Hypothalamus (tissue), 51 donors: ENCODE measurements around the gene ECE1.

ENCODE experiments used
- DNase-seq, 51 donors: peaks; one replicate each; lab custom pipeline; 2025; lab: John Stamatoyannopoulos, UW

Gene ECE1

DNA sequence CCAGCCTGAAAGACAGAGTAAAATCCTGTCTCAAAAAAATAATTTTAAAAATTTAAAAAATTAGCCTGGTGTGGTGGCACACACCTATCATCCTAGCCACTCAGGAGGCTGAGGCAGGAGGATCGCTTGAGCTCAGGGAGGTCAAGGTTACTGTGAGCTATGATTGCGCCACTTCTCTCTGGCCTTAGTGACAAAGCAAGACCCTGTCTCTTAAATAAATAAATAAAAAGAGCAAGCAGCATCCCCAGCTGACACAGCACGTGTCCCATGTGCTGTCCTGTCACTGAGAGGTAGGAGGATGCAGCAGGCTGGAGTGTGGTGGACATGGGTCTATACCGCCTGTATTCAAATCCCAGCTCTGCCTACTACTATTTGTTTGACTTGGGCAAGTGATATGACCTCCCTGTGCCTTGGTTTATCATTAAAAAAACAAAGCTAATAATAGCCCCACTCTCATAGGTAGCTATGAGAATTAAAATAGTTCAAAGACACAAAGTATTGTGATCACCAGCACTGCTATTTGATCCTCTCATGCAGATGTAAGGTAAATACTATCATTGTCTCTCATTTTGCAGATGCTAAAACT is 22.2 kb upstream of the ECE1 start:
- no peak for DNase-seq

GRCh38 chr1:21311016-21311415 is 20.8 kb upstream of the ECE1 start:
- peak in 42 of 51 donors; percentile 17 to 90 (median 66) for DNase-seq

DNA sequence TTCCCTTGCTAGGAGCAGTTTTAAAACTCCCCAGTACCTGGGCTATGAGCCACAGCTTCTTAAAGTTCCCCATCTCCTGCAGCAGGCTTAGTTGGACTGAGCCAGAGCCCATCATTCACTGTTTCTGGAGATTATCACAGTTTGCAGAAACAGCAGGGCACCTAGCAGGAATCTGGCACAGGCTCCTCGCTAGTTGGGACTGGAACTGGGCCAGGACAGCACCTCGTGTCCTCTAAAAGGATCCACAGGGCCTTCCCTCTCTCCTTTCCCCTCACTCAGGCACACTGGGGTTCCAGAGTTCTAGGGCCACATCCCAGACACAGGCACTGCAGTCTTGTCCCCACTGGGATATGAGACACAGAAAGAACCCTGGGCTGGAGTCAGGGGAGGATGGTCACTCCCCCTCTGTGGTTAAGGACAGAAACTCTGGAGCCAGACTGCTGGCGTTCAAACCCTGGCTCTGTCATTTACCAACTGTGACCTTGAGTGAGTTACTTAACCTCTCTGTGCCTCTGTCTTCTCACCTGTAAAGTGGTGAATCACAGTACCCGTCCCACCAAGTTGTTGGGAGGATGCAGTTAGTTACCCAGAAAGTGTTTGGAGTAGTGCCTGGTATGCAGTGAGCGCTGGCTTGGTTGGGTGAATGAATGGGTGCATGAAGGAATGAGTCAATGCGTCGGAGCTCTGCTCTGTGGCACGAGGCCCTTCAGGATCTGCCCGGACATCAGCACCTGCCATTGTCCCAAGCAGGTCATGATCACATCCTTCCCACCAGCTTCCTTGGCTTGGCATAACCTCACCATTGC is 18.8 kb upstream of the ECE1 start:
- peak in 1 of 51 donors; percentile 23 for DNase-seq

DNA sequence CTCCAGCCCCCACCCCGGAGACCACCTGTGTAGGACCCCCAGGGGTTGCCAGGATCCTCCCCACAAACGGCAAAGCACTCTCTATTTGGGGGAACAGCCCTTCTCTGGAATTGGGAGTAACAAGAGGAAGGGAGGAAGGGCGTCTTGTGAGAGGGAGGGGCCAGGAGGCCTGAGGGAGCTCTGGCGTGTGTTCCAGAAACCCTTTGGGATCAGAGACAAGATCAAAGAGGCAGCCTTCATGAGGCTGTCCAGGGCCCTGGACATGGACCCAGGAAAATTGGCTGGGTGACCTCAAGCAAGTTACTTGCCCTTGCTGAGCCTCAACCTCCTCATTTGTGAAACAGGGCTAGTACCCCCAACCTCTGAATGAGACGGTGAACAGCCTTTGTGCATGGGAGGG is 18.1 kb upstream of the ECE1 start:
- DNase-seq: no peak

GRCh38 chr1:21307663-21308305 is 17.5 kb upstream of the ECE1 start:
- DNase-seq: no peak

DNA sequence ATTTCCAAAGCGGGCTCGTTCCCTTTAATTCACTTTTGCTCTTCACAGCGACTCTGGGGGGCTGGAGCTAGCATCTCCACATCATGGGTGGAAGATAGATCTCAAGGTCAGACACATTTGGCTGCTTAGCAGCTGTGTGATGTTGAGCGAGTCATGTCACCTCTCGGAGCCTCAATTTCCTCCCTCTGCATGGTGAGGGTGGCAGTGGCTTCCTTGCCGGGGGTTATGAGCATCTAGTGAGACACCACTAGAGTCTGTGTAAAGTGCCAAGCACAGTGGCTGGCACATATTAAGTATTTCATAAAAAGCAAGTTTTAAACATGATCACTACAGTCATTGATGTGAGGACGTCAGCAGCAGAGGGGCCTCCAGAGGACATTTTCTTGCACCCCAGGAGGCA is 16.9 kb upstream of the ECE1 start:
- no peak for DNase-seq

DNA sequence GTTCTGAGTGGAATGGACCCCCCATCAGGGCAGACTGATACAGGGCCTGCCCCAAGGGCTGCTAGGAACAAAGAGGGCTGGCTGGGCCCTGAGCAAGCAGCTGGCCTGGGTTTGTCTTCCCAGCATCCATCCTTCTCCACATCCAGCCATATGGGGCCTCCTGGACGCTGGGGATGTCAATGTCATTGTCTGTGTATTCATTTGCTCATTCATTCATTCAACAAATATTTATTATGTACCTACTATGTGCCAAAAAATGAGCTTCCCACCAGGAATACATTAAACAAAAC is 15.6 kb upstream of the ECE1 start:
- peak in 1 of 51 donors; percentile 13 for DNase-seq

DNA sequence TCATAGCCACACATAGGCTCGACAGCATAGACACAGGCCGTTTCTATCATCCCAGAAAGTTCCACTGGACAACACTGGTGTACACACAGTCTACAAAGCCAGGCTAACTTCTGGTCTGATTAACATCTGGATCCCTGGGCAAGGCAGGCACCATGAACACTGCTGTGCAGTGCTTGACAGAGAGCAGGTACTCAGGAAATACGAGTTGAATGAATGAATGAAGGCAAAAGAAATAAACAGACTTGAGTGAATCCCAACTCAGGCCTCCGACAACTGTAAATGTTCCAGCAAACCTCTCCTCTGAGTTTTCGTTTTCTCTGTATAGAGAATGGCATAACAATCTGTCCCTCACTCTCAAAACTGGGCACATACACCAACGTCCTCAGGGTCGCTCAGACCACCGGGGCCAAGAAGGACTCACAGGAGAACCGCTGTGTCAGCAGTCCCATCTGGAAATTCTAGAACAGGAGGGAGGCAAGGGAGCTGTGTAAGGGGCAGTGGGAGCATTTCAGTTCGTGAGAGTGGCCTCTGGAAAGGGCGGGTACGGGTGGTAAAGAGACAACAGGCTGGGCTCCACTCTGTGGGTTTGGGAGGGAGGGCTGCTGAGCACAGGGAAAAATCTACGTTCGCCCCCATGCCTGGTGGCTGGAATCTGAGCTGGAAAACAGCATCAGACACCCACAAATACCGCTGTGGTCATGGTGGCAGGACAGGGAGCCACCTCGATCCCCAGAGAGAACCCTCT is 15.1 kb upstream of the ECE1 start:
- DNase-seq: no peak

- DNase-seq: no peak
Measured at GRCh38 chr1:21304488-21304887, 14.2 kb upstream of the ECE1 start.

GRCh38 chr1:21302747-21303715 is 12.8 kb upstream of the ECE1 start:
- peak in 7 of 51 donors; percentile 14 to 32 (median 21) for DNase-seq

DNA sequence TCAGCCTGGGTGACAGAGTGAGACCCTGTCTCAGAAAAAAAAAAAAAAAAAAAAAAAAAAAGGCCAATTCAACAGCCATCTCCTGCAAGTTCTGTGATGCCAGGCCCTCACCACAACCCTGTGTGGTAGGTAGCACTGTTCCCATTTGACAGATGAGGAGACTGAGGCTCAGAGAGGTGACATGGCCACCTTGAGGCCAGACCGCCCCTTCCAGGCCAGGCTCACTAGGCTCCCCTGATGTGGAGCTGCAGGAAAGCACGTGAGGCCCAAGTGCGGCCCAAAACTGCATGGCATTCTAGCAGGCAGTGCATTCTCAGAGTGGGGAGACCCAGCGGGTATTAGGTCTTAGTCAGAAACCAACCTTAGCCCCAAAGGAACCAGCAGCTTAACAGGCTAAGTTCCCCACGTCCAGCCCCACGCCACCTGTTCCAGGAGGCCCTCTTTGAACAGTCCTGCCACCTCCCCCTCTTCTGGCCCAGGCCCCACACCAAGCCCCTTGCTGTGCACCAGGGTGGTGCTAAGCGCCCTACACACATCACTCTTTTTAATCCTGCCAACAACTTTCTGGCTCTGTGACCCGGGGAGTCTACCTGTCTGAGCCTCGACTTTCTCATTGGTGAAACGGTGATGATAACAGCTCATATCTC is 11.7 kb upstream of the ECE1 start:
- no peak for DNase-seq

GRCh38 chr1:21300774-21301173 is 10.5 kb upstream of the ECE1 start:
- no peak for DNase-seq

- no peak for DNase-seq
Measured at GRCh38 chr1:21299780-21300395, 9.6 kb upstream of the ECE1 start.

DNA sequence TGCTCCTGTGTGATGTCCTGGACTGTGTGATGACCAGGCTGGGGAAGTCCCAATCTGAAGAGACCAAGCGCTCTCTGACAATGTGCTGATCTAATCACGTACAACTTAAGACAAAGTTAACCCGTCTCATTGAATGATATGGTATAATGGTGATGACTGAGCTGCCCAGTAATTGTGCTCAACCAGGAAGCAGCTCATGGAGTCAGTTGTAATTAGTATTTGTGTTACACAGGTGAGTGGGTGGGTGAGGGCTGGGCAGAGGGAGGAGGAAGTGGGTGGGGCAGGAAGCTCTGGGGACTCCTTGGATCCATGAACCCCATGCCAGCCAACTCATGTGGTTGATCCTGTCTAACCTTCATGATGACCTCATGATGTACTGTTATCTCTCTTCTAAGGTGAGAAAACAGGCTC is 8.7 kb upstream of the ECE1 start:
- DNase-seq: no peak

GRCh38 chr1:21297975-21298374 is 7.7 kb upstream of the ECE1 start:
- no peak for DNase-seq

GRCh38 chr1:21296509-21297354 is 6.5 kb upstream of the ECE1 start:
- peak in 2 of 51 donors; percentile 17 to 20 for DNase-seq

DNA sequence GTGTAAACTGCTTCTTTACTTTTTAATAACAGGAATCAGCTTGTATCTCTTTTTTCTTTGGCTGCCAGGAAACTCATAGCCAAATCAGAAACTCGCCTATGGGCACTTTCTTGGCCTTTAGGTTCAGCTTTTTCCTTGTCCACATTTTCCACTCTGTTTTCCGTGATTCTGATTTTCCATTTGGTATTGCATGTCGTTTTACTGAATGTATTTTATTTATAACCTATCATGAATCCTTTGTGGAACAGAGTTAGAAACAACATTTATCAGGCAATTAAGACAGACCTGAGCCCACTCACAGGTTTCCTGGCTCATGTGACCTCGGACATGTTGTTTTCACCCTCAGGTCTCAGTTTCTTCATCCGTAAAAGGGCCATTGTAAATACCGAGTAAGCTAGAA is 5.3 kb upstream of the ECE1 start:
- DNase-seq: no peak

DNA sequence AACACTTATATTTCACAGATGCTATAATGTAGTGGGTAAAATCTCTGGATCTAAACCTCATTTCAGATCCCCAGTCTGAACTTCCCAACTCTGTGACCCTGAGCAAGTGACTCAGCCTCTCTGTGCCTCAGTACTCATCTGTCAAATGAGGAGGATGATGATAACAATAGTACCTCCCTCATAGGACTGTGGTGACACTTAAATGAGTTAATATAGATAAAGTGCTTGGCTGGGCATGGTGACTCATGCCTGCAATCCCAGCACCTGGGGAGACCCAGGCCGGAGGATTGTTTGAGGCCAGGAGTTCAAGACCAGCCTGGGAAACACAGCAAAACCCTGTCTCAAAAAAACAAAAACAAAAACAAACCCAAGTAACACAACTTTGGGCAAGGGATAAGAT is 4.7 kb upstream of the ECE1 start:
- DNase-seq: no peak
